HCT116 (cell line): ENCODE results near the gene IPO8. TPM values are rescaled to one million over a fixed set of nuclear protein-coding genes. Genes with fewer than 3 reads are reported as not detected.

Source experiments
- ATAC-seq: fragments of 200-7000 bp; cut with Tn5 transposase; 2 replicates; pipeline ENCODE4 v1.9.1; 2020; ENCODE audit warnings: mild to moderate bottlenecking, moderate library complexity
- BruUV-seq: library from RNA; stranded (reverse); fragments of 400-500 nt; replicated peaks from 2 replicates; lab custom pipeline; 2021; lab: Mats Ljungman, UMichigan
- CTCF ChIA-PET: fragments of 300-600 bp; sonication (Branson Sonifier 250); formaldehyde crosslinking; loops from one replicate; lab custom pipeline; 2021; ENCODE audit warnings: antibody characterized with exemption; lab: Charles Lee
- POLR2A ChIA-PET: fragments of 300-600, 350-600 bp; sonication (Branson Sonifier 250); formaldehyde crosslinking; loops from one replicate; lab custom pipeline; 2021; ENCODE audit warnings: antibody characterized with exemption; lab: Charles Lee
- RAD21 ChIA-PET, 2 experiments: fragments of 300-600 bp; sonication (Branson Sonifier 250); formaldehyde crosslinking; loops; one replicate each; lab custom pipeline; 2023; ENCODE audit warnings: low total read pairs in 2 of 2; ENCODE audit not compliant: uncharacterized antibody in 2 of 2, unreplicated experiment in 2 of 2, low non-redundant PET in 1 of 2; lab: Charles Lee
- DNase-seq: peaks from one replicate; pipeline ENCODE4 v3.0.0-alpha.2; 2010; ENCODE audit warnings: low read depth, low spot score
- H2AFZ ChIP-seq: fragments of 200-600 bp; shearing (Covaris generic), sonication (generic); 2 replicates; pipeline ENCODE4 v1.6.1; 2017; ENCODE audit warnings: low read depth, mixed run types, mixed read lengths, antibody characterized with exemption, low read length; ENCODE audit not compliant: poor library complexity, severe bottlenecking
- H3K27ac ChIP-seq: 2 replicates; pipeline ENCODE4 v1.5.1; 2012; ENCODE audit warnings: low read depth, low read length
- H3K27me3 ChIP-seq: fragments of 200-600 bp; sonication (generic); 2 replicates; pipeline ENCODE4 v1.6.1; 2016; ENCODE audit warnings: mixed run types, low read length, mixed read lengths; ENCODE audit not compliant: insufficient read depth
- H3K36me3 ChIP-seq, 2 experiments: fragments of 200-500 bp in 1 of 2; fragments of 200-600 bp in 1 of 2; sonication (Bioruptor generic) in 1 of 2; sonication (generic) in 1 of 2; 2 replicates each; pipeline versions ENCODE4 v1.5.1 to v1.6.1; 2014 to 2016; ENCODE audit warnings: low read length in 2 of 2, inconsistent platforms in 1 of 2, mixed read lengths in 1 of 2, mixed run types in 1 of 2; ENCODE audit not compliant: insufficient read depth in 2 of 2, control insufficient read depth in 1 of 2
- H3K4me1 ChIP-seq, 2 experiments: fragments of 200-600 bp in 1 of 2; sonication (generic) in 1 of 2; 2 replicates each; pipeline versions ENCODE4 v1.5.1 to v1.6.1; 2012 to 2017; ENCODE audit warnings: low read length in 2 of 2, inconsistent platforms in 1 of 2, mild to moderate bottlenecking in 1 of 2, mixed read lengths in 1 of 2, mixed run types in 1 of 2, moderate library complexity in 1 of 2; ENCODE audit not compliant: insufficient read depth in 2 of 2, control insufficient read depth in 1 of 2
- H3K4me2 ChIP-seq: fragments of 200-600 bp; sonication (generic); 2 replicates; pipeline ENCODE4 v1.6.1; 2017; ENCODE audit warnings: mixed run types, low read length, mixed read lengths
- H3K4me3 ChIP-seq, 2 experiments: fragments of 200-600 bp in 1 of 2; sonication (generic) in 1 of 2; replicated peaks in 1 of 2; 2 replicates each; pipeline ENCODE4 v1.5.1; 2011 to 2016; ENCODE audit warnings: low read length in 2 of 2, control low read depth in 1 of 2, low read depth in 1 of 2, mild to moderate bottlenecking in 1 of 2, mixed read lengths in 1 of 2, mixed run types in 1 of 2
- H3K79me2 ChIP-seq: fragments of 200-600 bp; sonication (generic); 2 replicates; pipeline ENCODE4 v1.6.1; 2017; ENCODE audit warnings: mild to moderate bottlenecking, mixed run types, low read length, moderate library complexity, mixed read lengths; ENCODE audit not compliant: insufficient read depth
- H3K9ac ChIP-seq: fragments of 200-600 bp; sonication (generic); 2 replicates; pipeline ENCODE4 v1.6.1; 2016; ENCODE audit warnings: low read length, mixed read lengths
- H3K9me2 ChIP-seq: fragments of 200-600 bp; sonication (generic), shearing (Covaris generic); 2 replicates; pipeline ENCODE4 v1.6.1; 2017; ENCODE audit warnings: mixed run types, mild to moderate bottlenecking, moderate library complexity; ENCODE audit not compliant: insufficient read depth
- H3K9me3 ChIP-seq, 2 experiments: fragments of 200-500 bp in 1 of 2; fragments of 200-600 bp in 1 of 2; sonication (Bioruptor generic) in 1 of 2; sonication (generic) in 1 of 2; 2 replicates each; pipeline ENCODE4 v1.6.1; 2014 to 2017; ENCODE audit warnings: low read length in 2 of 2, mixed read lengths in 2 of 2, inconsistent platforms in 1 of 2, low read depth in 1 of 2, mild to moderate bottlenecking in 1 of 2, mixed run types in 1 of 2, moderate library complexity in 1 of 2; ENCODE audit not compliant: control insufficient read depth in 1 of 2, insufficient read depth in 1 of 2
- H4K20me1 ChIP-seq: fragments of 200-600 bp; sonication (generic), shearing (Covaris generic); 2 replicates; pipeline ENCODE4 v1.6.1; 2017; ENCODE audit warnings: mixed run types, mild to moderate bottlenecking, moderate library complexity; ENCODE audit not compliant: insufficient read depth
- CEBPB ChIP-seq: IDR thresholded peaks from 2 replicates; pipeline ENCODE4 v1.6.1; 2012; ENCODE audit warnings: low read depth
- EGR1 ChIP-seq: IDR thresholded peaks from 2 replicates; pipeline ENCODE4 v1.6.1; 2012; ENCODE audit warnings: low read depth
- ELF1 ChIP-seq: IDR thresholded peaks from 2 replicates; pipeline ENCODE4 v1.6.1; 2012; ENCODE audit warnings: low read depth, borderline replicate concordance
- EZH2 ChIP-seq: fragments of 200-600 bp; sonication (generic); IDR thresholded peaks from 2 replicates; pipeline ENCODE4 v1.6.1; 2017; ENCODE audit warnings: antibody characterized with exemption, mixed run types
- EZH2phosphoT487 ChIP-seq: fragments of 200-600 bp; IDR thresholded peaks from 2 replicates; pipeline ENCODE4 v1.6.1; 2018; ENCODE audit warnings: antibody characterized with exemption, borderline replicate concordance
- FOSL1 ChIP-seq: IDR thresholded peaks from 2 replicates; pipeline ENCODE4 v1.6.1; 2012; ENCODE audit warnings: low read depth
- JUND ChIP-seq: IDR thresholded peaks from 2 replicates; pipeline ENCODE4 v1.6.1; 2012
- POLR2A ChIP-seq: IDR thresholded peaks from 2 replicates; pipeline ENCODE4 v1.7.0; 2011; ENCODE audit warnings: borderline replicate concordance; ENCODE audit not compliant: insufficient read depth, insufficient read length; ENCODE audit errors: extremely low read depth
- RAD21 ChIP-seq: IDR thresholded peaks from 2 replicates; pipeline ENCODE4 v1.6.1; 2012; ENCODE audit warnings: low read depth, mild to moderate bottlenecking
- REST ChIP-seq: IDR thresholded peaks from 2 replicates; pipeline ENCODE4 v1.6.1; 2012; ENCODE audit warnings: low read depth
- SIN3A ChIP-seq: IDR thresholded peaks from 2 replicates; pipeline ENCODE4 v1.6.1; 2012; ENCODE audit warnings: low read depth
- SP1 ChIP-seq: IDR thresholded peaks from 2 replicates; pipeline ENCODE4 v1.6.1; 2012; ENCODE audit warnings: low read depth
- SRF ChIP-seq: IDR thresholded peaks from 2 replicates; pipeline ENCODE4 v1.6.1; 2012; ENCODE audit warnings: low read depth
- TCF7L2 ChIP-seq: IDR thresholded peaks from 2 replicates; pipeline ENCODE4 v1.7.0; 2011; ENCODE audit warnings: borderline replicate concordance, inconsistent platforms; ENCODE audit not compliant: insufficient read depth, insufficient read length; ENCODE audit errors: extremely low read depth
- YY1 ChIP-seq: IDR thresholded peaks from 2 replicates; pipeline ENCODE4 v1.6.1; 2011; ENCODE audit warnings: low read length, low read depth, moderate library complexity, mild to moderate bottlenecking; ENCODE audit not compliant: insufficient replicate concordance; ENCODE audit errors: extremely low read depth
- ZBTB33 ChIP-seq: IDR thresholded peaks from 2 replicates; pipeline ENCODE4 v1.6.1; 2011; ENCODE audit warnings: mild to moderate bottlenecking, low read length, moderate library complexity; ENCODE audit not compliant: insufficient replicate concordance; ENCODE audit errors: extremely low read depth
- ZFX ChIP-seq: fragments of 450-650 bp; IDR thresholded peaks from 2 replicates; pipeline ENCODE4 v1.6.1; 2017
- ZNF274 ChIP-seq: fragments of 200-500 bp; sonication (Bioruptor generic); IDR thresholded peaks from 2 replicates; pipeline ENCODE4 v1.6.1; 2014; ENCODE audit warnings: mild to moderate bottlenecking, low read depth, low read length, inconsistent platforms
- intact Hi-C: fragments of 100-400 bp; cut with micrococcal nuclease; formaldehyde crosslinking; loops from 2 replicates; pipeline ENCODE4 v1.10.0; 2022
- total RNA-seq: library from RNA; stranded (reverse); gene quantifications from one replicate; pipeline ENCODE4 v1.2.1, GENCODE V29; 2021; ENCODE audit not compliant: unreplicated experiment
- TF ChIP-seq, protein P1 (sequence below): IDR thresholded peaks from 2 replicates; pipeline ENCODE4 v1.6.1; 2012

IPO8 gene
- total RNA-seq, 1 experiment from 2014 or later: 41.4 TPM

- ChIA-PET POLR2A (no interaction called here), RAD21 (no interaction called here), CTCF (no interaction called here)
- intact Hi-C loops: no loop called here
- Histone ChIP-seq H3K27ac (no peak overlapping the region), H2AFZ (no peak overlapping the region), H3K4me3 (no peak overlapping the region), H4K20me1 (no peaks in the 10 kb centered on the region), H3K9me3 (no peaks in the 10 kb centered on the region), H3K36me3 (no peaks in the 10 kb centered on the region), H3K4me2 (no peak overlapping the region), H3K79me2 (no peaks in the 10 kb centered on the region), H3K27me3 (no peaks in the 10 kb centered on the region), H3K4me1 (no peaks in the 10 kb centered on the region), H3K9me2 (no peaks in the 10 kb centered on the region), H3K9ac (no peak overlapping the region)
- TF ChIP-seq SIN3A: no peak
- no peak for TF ChIP-seq REST
- no peak for TF ChIP-seq EZH2
- TF ChIP-seq RAD21: no peak
- TF ChIP-seq YY1: no peak
- TF ChIP-seq POLR2A: no peak
- no peak for TF ChIP-seq ZFX
- no peak for TF ChIP-seq EZH2phosphoT487
- no peak for TF ChIP-seq CEBPB
- no peak for TF ChIP-seq FOSL1
- TF ChIP-seq SP1: no peak
- no peak for TF ChIP-seq SRF
- no peak for TF ChIP-seq ELF1
- TF ChIP-seq TCF7L2: no peak
- no peak for TF ChIP-seq ZBTB33
- TF ChIP-seq, protein P1, sequence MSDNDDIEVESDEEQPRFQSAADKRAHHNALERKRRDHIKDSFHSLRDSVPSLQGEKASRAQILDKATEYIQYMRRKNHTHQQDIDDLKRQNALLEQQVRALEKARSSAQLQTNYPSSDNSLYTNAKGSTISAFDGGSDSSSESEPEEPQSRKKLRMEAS: no peak
- TF ChIP-seq ZNF274: no peak
- TF ChIP-seq EGR1: no peak
- TF ChIP-seq JUND: no peak
- DNase-seq (no peak), ATAC-seq (no peak)
- no TSS peak for BruUV-seq
These were observed 82.4 kb downstream of the IPO8 start for GRCh38 chr12:30613119-30613830.
